Thyroid gland (tissue), 4 donors: ENCODE measurements around the gene ASIC4. TPM values are rescaled to one million over a fixed set of nuclear protein-coding genes. Genes with fewer than 3 reads are reported as not detected.

Experiments used
- DNase-seq, 2 donors: peaks; one replicate each; pipeline ENCODE4 v3.0.0-alpha.2; 2019
- H3K27ac ChIP-seq, 3 donors: fragments of 200-600 bp; sonication (generic); 1 replicate in 2 of 3; 2 replicates in 1 of 3; pipeline ENCODE4 v1.5.1; 2016 to 2019; ENCODE audit warnings: mild to moderate bottlenecking in 1 of 3, moderate library complexity in 1 of 3
- H3K27me3 ChIP-seq: fragments of 200-600 bp; sonication (generic); one replicate; pipeline ENCODE4 v1.5.1; 2019
- H3K36me3 ChIP-seq, 2 donors: fragments of 200-600 bp; sonication (generic); one replicate each; pipeline ENCODE4 v1.5.1; 2016 to 2019
- H3K4me1 ChIP-seq, 2 donors: fragments of 200-600 bp; sonication (generic); one replicate each; pipeline ENCODE4 v1.5.1; 2017 to 2019
- H3K4me3 ChIP-seq, 3 donors: fragments of 200-600 bp; sonication (generic); replicated peaks in 1 of 3; 1 replicate in 2 of 3; 2 replicates in 1 of 3; pipeline ENCODE4 v1.5.1; 2016; ENCODE audit warnings: mild to moderate bottlenecking in 1 of 3
- H3K9me3 ChIP-seq: fragments of 200-600 bp; sonication (generic); one replicate; pipeline ENCODE4 v1.5.1; 2017
- POLR2A ChIP-seq, 2 donors: fragments of 450-650 bp; IDR thresholded peaks; one replicate each; pipeline ENCODE4 v1.6.1; 2017; ENCODE audit warnings: antibody characterized with exemption in 2 of 2, mild to moderate bottlenecking in 2 of 2, moderate library complexity in 1 of 2
- WGBS, 2 donors: methylation state at CpG; one replicate each; pipeline ENCODE4 v1.1.5; 2017; 5-methylcytosine and 5-hydroxymethylcytosine counted together
- intact Hi-C: fragments of 100-400 bp; cut with DNase I; formaldehyde crosslinking; loops from one replicate; pipeline ENCODE4 v1.15.1; 2023
- total RNA-seq, 4 donors: library from RNA; depleted of rRNA; stranded (reverse); fragments of >200 nt; gene quantifications; one replicate each; pipeline ENCODE4 v1.2.3, GENCODE V29; 2016
- TF ChIP-seq, protein P1 (sequence below), 6 experiments: fragments of 200-600 bp in 3 of 6; fragments of 450-650 bp in 3 of 6; sonication (generic) in 3 of 6; IDR thresholded peaks; one replicate each; pipeline ENCODE4 v1.5.1; 2016 to 2019; ENCODE audit warnings: antibody characterized with exemption in 6 of 6, mild to moderate bottlenecking in 2 of 6, inconsistent platforms in 1 of 6, moderate library complexity in 1 of 6

The ASIC4 gene
- total RNA-seq, 4 donors from 2014 or later: not detected

GRCh38 chr2:219569041-219569440, 54.8 kb downstream of the ASIC4 start:
- intact Hi-C loops: no loop called here
- H3K36me3 ChIP-seq: peaks cover 0 to 2% of the 10 kb centered on the region in 2 donors
- no peaks in the 10 kb centered on the region for H3K9me3 ChIP-seq
- H3K4me1 ChIP-seq: peaks cover 9 to 20% of the 10 kb centered on the region in 2 donors
- WGBS, 2 donors: 82 to 88% methylated on average over 6 of the region's 6 CpGs
- TF ChIP-seq POLR2A (IDR thresholded peaks at IDR 0.05): no peak
- TF ChIP-seq, protein P1, sequence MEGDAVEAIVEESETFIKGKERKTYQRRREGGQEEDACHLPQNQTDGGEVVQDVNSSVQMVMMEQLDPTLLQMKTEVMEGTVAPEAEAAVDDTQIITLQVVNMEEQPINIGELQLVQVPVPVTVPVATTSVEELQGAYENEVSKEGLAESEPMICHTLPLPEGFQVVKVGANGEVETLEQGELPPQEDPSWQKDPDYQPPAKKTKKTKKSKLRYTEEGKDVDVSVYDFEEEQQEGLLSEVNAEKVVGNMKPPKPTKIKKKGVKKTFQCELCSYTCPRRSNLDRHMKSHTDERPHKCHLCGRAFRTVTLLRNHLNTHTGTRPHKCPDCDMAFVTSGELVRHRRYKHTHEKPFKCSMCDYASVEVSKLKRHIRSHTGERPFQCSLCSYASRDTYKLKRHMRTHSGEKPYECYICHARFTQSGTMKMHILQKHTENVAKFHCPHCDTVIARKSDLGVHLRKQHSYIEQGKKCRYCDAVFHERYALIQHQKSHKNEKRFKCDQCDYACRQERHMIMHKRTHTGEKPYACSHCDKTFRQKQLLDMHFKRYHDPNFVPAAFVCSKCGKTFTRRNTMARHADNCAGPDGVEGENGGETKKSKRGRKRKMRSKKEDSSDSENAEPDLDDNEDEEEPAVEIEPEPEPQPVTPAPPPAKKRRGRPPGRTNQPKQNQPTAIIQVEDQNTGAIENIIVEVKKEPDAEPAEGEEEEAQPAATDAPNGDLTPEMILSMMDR (IDR thresholded peaks at IDR 0.05): no peak
- no peaks in the 10 kb centered on the region for H3K27me3 ChIP-seq
- no peak overlapping the region for H3K4me3 ChIP-seq
- DNase-seq: no peak
- H3K27ac ChIP-seq: no peak overlapping the region

GRCh38 chr2:219569635-219570034, 55.4 kb downstream of the ASIC4 start:
- no peaks in the 10 kb centered on the region for H3K9me3 ChIP-seq
- H3K27me3 ChIP-seq: no peaks in the 10 kb centered on the region
- TF ChIP-seq POLR2A (IDR thresholded peaks at IDR 0.05): no peak
- TF ChIP-seq, protein P1 (IDR thresholded peaks at IDR 0.05): no peak
- peaks cover 0 to 2% of the 10 kb centered on the region in 2 donors for H3K36me3 ChIP-seq
- H3K27ac ChIP-seq: no peak overlapping the region
- H3K4me1 ChIP-seq: peaks cover 14 to 25% of the 10 kb centered on the region in 2 donors
- no peak overlapping the region for H3K4me3 ChIP-seq
- WGBS, 2 donors: 83 to 84% methylated on average over 6 of the region's 6 CpGs
- no peak for DNase-seq
- intact Hi-C loops: no loop called here

GRCh38 chr2:219570194-219570923, 56.1 kb downstream of the ASIC4 start:
- DNase-seq: peak; percentile 41 to 53
- intact Hi-C loops: no loop called here
- peak in 1 of 2 donors; percentile 54 for TF ChIP-seq POLR2A (IDR thresholded peaks at IDR 0.05)
- TF ChIP-seq, protein P1 (IDR thresholded peaks at IDR 0.05): peak in 1 of 6 experiments; percentile 4

GRCh38 chr2:219570924-219571310, 56.6 kb downstream of the ASIC4 start:
- Histone ChIP-seq H3K4me3 (peak overlapping the region; percentile 50 to 77 (median 66)), H3K27ac (peak overlapping the region; percentile 38 to 78 (median 77)), H3K27me3 (no peaks in the 10 kb centered on the region), H3K36me3 (peaks cover 0 to 2% of the 10 kb centered on the region in 2 donors), H3K4me1 (peaks cover 25 to 37% of the 10 kb centered on the region in 2 donors), H3K9me3 (no peaks in the 10 kb centered on the region)
- peak in 1 of 2 donors; percentile 34 for DNase-seq
- no CpG with 5 or more reads among the region's 55 CpGs for WGBS, 2 donors
- intact Hi-C loops: no loop called here
- no peak for TF ChIP-seq POLR2A (IDR thresholded peaks at IDR 0.05)
- TF ChIP-seq, protein P1 (IDR thresholded peaks at IDR 0.05): no peak

More at GRCh38 chr2:219570194-219570923, 56.1 kb downstream of the ASIC4 start:
- Histone ChIP-seq H3K9me3 (no peaks in the 10 kb centered on the region), H3K27me3 (no peaks in the 10 kb centered on the region), H3K4me1 (peaks cover 21 to 32% of the 10 kb centered on the region in 2 donors), H3K4me3 (peak overlapping the region; percentile 50 to 77 (median 66)), H3K27ac (peak overlapping the region; percentile 38 to 78 (median 77)), H3K36me3 (peaks cover 0 to 2% of the 10 kb centered on the region in 2 donors)
- 45 to 48% methylated on average over 10 to 22 of the region's 95 CpGs for WGBS, 2 donors
